Neuron (in vitro differentiated cells): ENCODE results near the gene SEC31A.
"Not testable (repeated sequence)": the region's sequence is repeated elsewhere in the genome, so short reads cannot be mapped to it uniquely, and the experiment has no call there.

Experiments used
- H2AFZ ChIP-seq: one replicate; pipeline ENCODE4 v1.6.1; 2013; ENCODE audit warnings: low read depth, mild to moderate bottlenecking, inconsistent platforms, low read length, moderate library complexity
- H3K27me3 ChIP-seq: one replicate; pipeline ENCODE4 v1.6.1; 2013; ENCODE audit warnings: low read length; ENCODE audit not compliant: insufficient read depth
- H3K36me3 ChIP-seq: one replicate; pipeline ENCODE4 v1.6.1; 2013; ENCODE audit warnings: low read length; ENCODE audit not compliant: insufficient read depth
- H3K4me1 ChIP-seq: one replicate; pipeline ENCODE4 v1.6.1; 2013; ENCODE audit warnings: low read length; ENCODE audit not compliant: insufficient read depth
- H3K4me3 ChIP-seq: 2 replicates; pipeline ENCODE4 v1.5.1; 2013; ENCODE audit warnings: mild to moderate bottlenecking, low read length, moderate library complexity
- H3K9me3 ChIP-seq: one replicate; pipeline ENCODE4 v1.6.1; 2013; ENCODE audit warnings: low read length

Gene SEC31A

GRCh38 chr4:82842593-82842992 is 48.4 kb downstream of the SEC31A start:
- H3K27me3 ChIP-seq: no peaks in the 10 kb centered on the region
- H3K4me1 ChIP-seq: no peaks in the 10 kb centered on the region
- H3K36me3 ChIP-seq: peaks cover 74% of the 10 kb centered on the region
- no peak overlapping the region for H2AFZ ChIP-seq
- no peak overlapping the region for H3K4me3 ChIP-seq
- H3K9me3 ChIP-seq: no peaks in the 10 kb centered on the region

- Histone ChIP-seq H3K9me3 (no peaks in the 10 kb centered on the region), H2AFZ (no peak overlapping the region), H3K4me1 (no peaks in the 10 kb centered on the region), H3K27me3 (no peaks in the 10 kb centered on the region), H3K36me3 (peaks cover 68% of the 10 kb centered on the region), H3K4me3 (no peak overlapping the region)
Measured at GRCh38 chr4:82839624-82840023, 51.3 kb downstream of the SEC31A start.

- H3K9me3 ChIP-seq: peaks cover 2% of the 10 kb centered on the region
- no peak overlapping the region for H2AFZ ChIP-seq
- no peaks in the 10 kb centered on the region for H3K27me3 ChIP-seq
- H3K4me3 ChIP-seq: no peak overlapping the region
- H3K4me1 ChIP-seq: no peaks in the 10 kb centered on the region
- H3K36me3 ChIP-seq: peaks cover 53% of the 10 kb centered on the region
Measured at GRCh38 chr4:82833696-82834313, 57.1 kb downstream of the SEC31A start.

GRCh38 chr4:82833060-82833459 is 57.9 kb downstream of the SEC31A start:
- H3K27me3 ChIP-seq, H2AFZ ChIP-seq, H3K4me1 ChIP-seq, H3K4me3 ChIP-seq, H3K9me3 ChIP-seq: not testable (repeated sequence)
- peaks cover 52% of the 10 kb centered on the region for H3K36me3 ChIP-seq

GRCh38 chr4:82825425-82825824 is 65.5 kb downstream of the SEC31A start:
- Histone ChIP-seq H3K27me3 (no peaks in the 10 kb centered on the region), H3K9me3 (no peaks in the 10 kb centered on the region), H3K36me3 (peaks cover 85% of the 10 kb centered on the region), H3K4me3 (no peak overlapping the region), H3K4me1 (no peaks in the 10 kb centered on the region), H2AFZ (no peak overlapping the region)

GRCh38 chr4:82823062-82823461 is 67.9 kb downstream of the SEC31A start:
- Histone ChIP-seq H3K4me1 (no peaks in the 10 kb centered on the region), H3K9me3 (no peaks in the 10 kb centered on the region), H3K36me3 (peaks cover 82% of the 10 kb centered on the region), H3K27me3 (no peaks in the 10 kb centered on the region), H2AFZ (no peak overlapping the region), H3K4me3 (no peak overlapping the region)

GRCh38 chr4:82820689-82821088 is 70.3 kb downstream of the SEC31A start:
- H2AFZ ChIP-seq: no peak overlapping the region
- no peak overlapping the region for H3K4me3 ChIP-seq
- H3K36me3 ChIP-seq: peaks cover 71% of the 10 kb centered on the region
- no peaks in the 10 kb centered on the region for H3K27me3 ChIP-seq
- H3K4me1 ChIP-seq: no peaks in the 10 kb centered on the region
- no peaks in the 10 kb centered on the region for H3K9me3 ChIP-seq

- H2AFZ ChIP-seq: no peak overlapping the region
- peaks cover 55% of the 10 kb centered on the region for H3K36me3 ChIP-seq
- H3K4me3 ChIP-seq: no peak overlapping the region
- peaks cover 1% of the 10 kb centered on the region for H3K4me1 ChIP-seq
- H3K27me3 ChIP-seq: no peaks in the 10 kb centered on the region
- no peaks in the 10 kb centered on the region for H3K9me3 ChIP-seq
Measured at GRCh38 chr4:82818664-82819662, 72.0 kb downstream of the SEC31A start.

- peaks cover 37% of the 10 kb centered on the region for H3K36me3 ChIP-seq
- not testable (repeated sequence) for H3K9me3 ChIP-seq, H3K4me3 ChIP-seq, H2AFZ ChIP-seq, H3K27me3 ChIP-seq, H3K4me1 ChIP-seq
Measured at GRCh38 chr4:82816874-82817273, 74.1 kb downstream of the SEC31A start.

GRCh38 chr4:82814034-82814433 is 76.9 kb downstream of the SEC31A start:
- H2AFZ ChIP-seq: no peak overlapping the region
- H3K4me3 ChIP-seq: no peak overlapping the region
- peaks cover 17% of the 10 kb centered on the region for H3K36me3 ChIP-seq
- H3K27me3 ChIP-seq: no peaks in the 10 kb centered on the region
- H3K9me3 ChIP-seq: no peaks in the 10 kb centered on the region
- peaks cover 15% of the 10 kb centered on the region for H3K4me1 ChIP-seq

GRCh38 chr4:82811838-82812341 is 79.1 kb downstream of the SEC31A start:
- Histone ChIP-seq H3K27me3 (no peaks in the 10 kb centered on the region), H3K4me3 (no peak overlapping the region), H3K9me3 (no peaks in the 10 kb centered on the region), H2AFZ (no peak overlapping the region), H3K36me3 (peaks cover 2% of the 10 kb centered on the region), H3K4me1 (peaks cover 15% of the 10 kb centered on the region)

- no peaks in the 10 kb centered on the region for H3K9me3 ChIP-seq
- H2AFZ ChIP-seq: no peak overlapping the region
- no peaks in the 10 kb centered on the region for H3K27me3 ChIP-seq
- H3K4me3 ChIP-seq: no peak overlapping the region
- no peaks in the 10 kb centered on the region for H3K36me3 ChIP-seq
- H3K4me1 ChIP-seq: peaks cover 15% of the 10 kb centered on the region
Measured at GRCh38 chr4:82811392-82811791, 79.6 kb downstream of the SEC31A start.

- no peaks in the 10 kb centered on the region for H3K27me3 ChIP-seq
- H3K36me3 ChIP-seq: no peaks in the 10 kb centered on the region
- peaks cover 15% of the 10 kb centered on the region for H3K4me1 ChIP-seq
- H2AFZ ChIP-seq: no peak overlapping the region
- H3K4me3 ChIP-seq: no peak overlapping the region
- no peaks in the 10 kb centered on the region for H3K9me3 ChIP-seq
Measured at GRCh38 chr4:82810176-82810575, 80.8 kb downstream of the SEC31A start.
